Heart left ventricle (tissue), 16 donors: ENCODE measurements around the gene KMO. TPM values are rescaled to one million over a fixed set of nuclear protein-coding genes. Genes with fewer than 3 reads are reported as not detected.

Experiments used
- ATAC-seq, 4 donors: fragments of 200-7000 bp; cut with Tn5 transposase; one replicate each; pipeline ENCODE4 v1.9.1; 2020 to 2022; ENCODE audit warnings: moderate library complexity in 4 of 4, mild to moderate bottlenecking in 3 of 4, moderate number of reproducible peaks in 1 of 4
- DNase-seq, 5 donors: peaks; one replicate each; pipeline ENCODE4 v3.0.0-alpha.2; 2020
- H3K27ac ChIP-seq, 12 donors: fragments of 200-600 bp; sonication (generic) in 4 of 12; one replicate each; pipeline versions ENCODE4 v1.5.0 to v1.8.0; 2016 to 2022; ENCODE audit warnings: mild to moderate bottlenecking in 2 of 12
- H3K27me3 ChIP-seq, 9 donors: fragments of 200-600 bp; sonication (generic) in 2 of 9; one replicate each; pipeline versions ENCODE4 v1.5.1 to v1.8.0; 2016 to 2022; ENCODE audit warnings: mild to moderate bottlenecking in 3 of 9
- H3K36me3 ChIP-seq, 9 donors: fragments of 200-600 bp; sonication (generic) in 2 of 9; one replicate each; pipeline versions ENCODE4 v1.5.0 to v1.8.0; 2018 to 2022; ENCODE audit warnings: mild to moderate bottlenecking in 2 of 9
- H3K4me1 ChIP-seq, 12 donors: fragments of 200-600 bp; sonication (generic) in 4 of 12; one replicate each; pipeline versions ENCODE4 v1.5.0 to v1.8.0; 2016 to 2022; ENCODE audit warnings: mild to moderate bottlenecking in 3 of 12
- H3K4me3 ChIP-seq, 12 donors: fragments of 200-600 bp; sonication (generic) in 4 of 12; one replicate each; pipeline versions ENCODE4 v1.5.0 to v1.8.0; 2017 to 2022; ENCODE audit warnings: mild to moderate bottlenecking in 9 of 12, moderate library complexity in 4 of 12
- H3K9me3 ChIP-seq, 12 donors: fragments of 200-600 bp; sonication (generic) in 4 of 12; one replicate each; pipeline versions ENCODE4 v1.5.0 to v1.8.0; 2016 to 2022; ENCODE audit warnings: mild to moderate bottlenecking in 1 of 12
- POLR2A ChIP-seq, 2 donors: fragments of 450-650 bp; IDR thresholded peaks; one replicate each; pipeline ENCODE4 v1.6.1; 2017; ENCODE audit warnings: antibody characterized with exemption in 2 of 2, mild to moderate bottlenecking in 2 of 2, moderate library complexity in 2 of 2
- WGBS, 4 donors: extraction: QIAGEN DNeasy Blood & Tissue Kit in 2 of 4; methylation state at CpG; one replicate each; pipeline versions ENCODE4 v1.1.5 to v1.1.7; 2013 to 2018; 5-methylcytosine and 5-hydroxymethylcytosine counted together
- intact Hi-C, 10 donors: fragments of 100-400 bp; cut with DNase I; formaldehyde crosslinking; loops; one replicate each; pipeline versions ENCODE4 v1.11.1 to v1.14.2; 2022
- polyA plus RNA-seq, 2 donors: library from polyadenylated mRNA; stranded (reverse); fragments of 200-250 nt; gene quantifications; one replicate each; pipeline ENCODE4 v1.2.3, GENCODE V29; 2013
- total RNA-seq, 9 donors: library from RNA; depleted of rRNA in 2 of 9; stranded (reverse); fragments of >200 nt in 2 of 9; fragmentation: NEBNext Ultra II Directional in 3 of 9; extraction: Animal tissue kit (Norgen Biotek cat#: 25700) in 3 of 9; gene quantifications; one replicate each; pipeline versions ENCODE4 v1.1.0 to v1.2.4, GENCODE V29; 2016 to 2023
- TF ChIP-seq, protein P1 (sequence below), 12 donors: fragments of 200-600 bp; sonication (generic) in 4 of 12; IDR thresholded peaks; one replicate each; pipeline versions ENCODE4 v1.5.0 to v1.8.0; 2018 to 2022; ENCODE audit warnings: antibody characterized with exemption in 12 of 12, mild to moderate bottlenecking in 5 of 12
- donor health status: ischemic (EF 13 %, LVEDD 7.1; RV severe dilation, severe dysfunction).
- donor health status: healthy with polysubstance abuse.
- donor health status: DM: no; HTN: yes; CAD: no.
- donor health status: DM: no; HTN: no; CAD: no.
- donor health status: ischemic (EF 25% LVEDD 6.9; RV normal size, moderate dysfunction).
- donor health status: ischemic (EF 25% LVEDD 5.7; RV mildly dilated, moderate dysfunction).
- donor health status: healthy.
- donor health status: DM: yes; HTN: yes; CAD: no.
- donor health status: ischemic (EF 35%, LVEDD 5.7; RV mildly dilated, moderate dysfunction).
- donor health status: nonischemic (EF 11% LVEDD 7.7; RV severe dilation, severe dysfunction).
- donor health status: DM: yes; HTN: yes; CAD: no.
- donor health status: PGD.
- donor health status: ischemic (EF 29% LVEDD 5.4; RV normal size, mild dysfunction).
- donor health status: nonischemic (EF 23%, LVEDD 6.1; RV moderate dilation, normal function).

The KMO gene
- total and polyA plus RNA-seq, 11 donors = 0.07 to 3.9 (median 0.15) TPM; not detected in 3

GRCh38 chr1:241642593-241642944 is 110.4 kb downstream of the KMO start:
- TF ChIP-seq, protein P1, sequence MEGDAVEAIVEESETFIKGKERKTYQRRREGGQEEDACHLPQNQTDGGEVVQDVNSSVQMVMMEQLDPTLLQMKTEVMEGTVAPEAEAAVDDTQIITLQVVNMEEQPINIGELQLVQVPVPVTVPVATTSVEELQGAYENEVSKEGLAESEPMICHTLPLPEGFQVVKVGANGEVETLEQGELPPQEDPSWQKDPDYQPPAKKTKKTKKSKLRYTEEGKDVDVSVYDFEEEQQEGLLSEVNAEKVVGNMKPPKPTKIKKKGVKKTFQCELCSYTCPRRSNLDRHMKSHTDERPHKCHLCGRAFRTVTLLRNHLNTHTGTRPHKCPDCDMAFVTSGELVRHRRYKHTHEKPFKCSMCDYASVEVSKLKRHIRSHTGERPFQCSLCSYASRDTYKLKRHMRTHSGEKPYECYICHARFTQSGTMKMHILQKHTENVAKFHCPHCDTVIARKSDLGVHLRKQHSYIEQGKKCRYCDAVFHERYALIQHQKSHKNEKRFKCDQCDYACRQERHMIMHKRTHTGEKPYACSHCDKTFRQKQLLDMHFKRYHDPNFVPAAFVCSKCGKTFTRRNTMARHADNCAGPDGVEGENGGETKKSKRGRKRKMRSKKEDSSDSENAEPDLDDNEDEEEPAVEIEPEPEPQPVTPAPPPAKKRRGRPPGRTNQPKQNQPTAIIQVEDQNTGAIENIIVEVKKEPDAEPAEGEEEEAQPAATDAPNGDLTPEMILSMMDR (IDR thresholded peaks at IDR 0.05) = no peak
- TF ChIP-seq POLR2A (IDR thresholded peaks at IDR 0.05) = no peak
- no peaks in the 10 kb centered on the region for H3K36me3 ChIP-seq
- ATAC-seq = no peak
- no peaks in the 10 kb centered on the region for H3K27me3 ChIP-seq
- 81 to 100% (median 93%) methylated on average over 1 of the region's 1 CpG for WGBS, 4 donors
- DNase-seq = no peak
- no peak overlapping the region for H3K4me3 ChIP-seq
- intact Hi-C loops = loop anchor here in 3 of 10 donors (5.0 kb wide), 2 partner anchors 120 to 205 kb away; partner anchors contain the start of gene EXO1 (in 2 of the 3)
- H3K4me1 ChIP-seq = peaks cover 0 to 21% (median 9%) of the 10 kb centered on the region in 12 donors
- peaks cover 0 to 20% (median 0%) of the 10 kb centered on the region in 12 donors for H3K9me3 ChIP-seq
- no peak overlapping the region for H3K27ac ChIP-seq

DNA sequence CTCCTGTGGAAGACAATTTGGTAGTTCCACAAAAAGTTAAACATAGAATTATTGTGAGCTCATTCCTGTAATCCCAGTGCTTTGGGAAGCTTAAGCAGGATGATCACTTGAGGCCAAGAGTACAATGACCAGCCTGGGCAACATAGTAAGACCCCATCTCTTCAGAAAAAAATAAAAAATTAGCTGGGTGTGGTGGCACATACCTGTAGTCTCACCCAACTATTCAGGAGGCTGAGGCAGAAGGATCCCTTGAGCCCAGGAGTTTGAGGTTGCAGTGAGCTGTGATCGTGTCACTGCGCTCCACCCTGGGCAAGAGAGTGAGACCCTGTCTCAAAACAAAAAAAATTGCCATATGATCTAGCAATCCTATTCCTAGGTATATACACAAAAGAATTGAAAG is 112.1 kb downstream of the KMO start:
- WGBS, 4 donors = 92 to 100% (median 95%) methylated on average over 2 of the region's 2 CpGs
- intact Hi-C loops = loop anchor here in 3 of 10 donors (5.0 kb wide), 2 partner anchors 122 to 203 kb away; partner anchors contain the start of gene EXO1 (in 2 of the 3)
- H3K27me3 ChIP-seq = no peaks in the 10 kb centered on the region

DNA sequence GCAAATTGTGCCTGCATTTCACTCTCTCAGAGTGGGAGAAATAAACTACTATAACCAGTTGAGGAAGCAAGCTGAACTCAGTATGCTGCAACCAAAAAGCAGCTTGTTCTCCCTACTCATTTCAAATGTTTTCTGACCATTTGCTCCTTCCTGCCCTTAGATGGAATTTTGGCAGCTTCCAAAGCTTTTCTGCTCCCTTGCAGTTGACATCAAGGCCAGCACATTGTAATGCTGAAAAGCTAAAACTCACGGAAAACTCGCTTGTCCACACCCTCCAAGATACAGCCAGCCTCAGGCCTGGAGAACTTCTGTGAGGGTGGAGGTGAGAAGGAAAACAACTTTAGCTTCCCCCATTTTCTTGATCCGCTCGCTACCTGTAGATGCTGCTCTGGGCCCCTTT is 113.0 kb downstream of the KMO start:
- ATAC-seq = no peak
- H3K27me3 ChIP-seq = no peaks in the 10 kb centered on the region
- 66 to 85% (median 72%) methylated on average over 4 of the region's 4 CpGs for WGBS, 4 donors
- no peak overlapping the region for H3K4me3 ChIP-seq
- intact Hi-C loops = no loop called here
- peaks cover 0 to 6% (median 0%) of the 10 kb centered on the region in 12 donors for H3K4me1 ChIP-seq
- TF ChIP-seq, protein P1 (IDR thresholded peaks at IDR 0.05) = no peak
- no peak for TF ChIP-seq POLR2A (IDR thresholded peaks at IDR 0.05)
- no peak for DNase-seq
- no peaks in the 10 kb centered on the region for H3K36me3 ChIP-seq
- peaks cover 0 to 23% (median 0%) of the 10 kb centered on the region in 12 donors for H3K9me3 ChIP-seq
- H3K27ac ChIP-seq = no peak overlapping the region

More for the DNA sequence above, 112.1 kb downstream of the KMO start:
- no peak for TF ChIP-seq POLR2A (IDR thresholded peaks at IDR 0.05)
- TF ChIP-seq, protein P1 (IDR thresholded peaks at IDR 0.05) = no peak
- DNase-seq (no peak), ATAC-seq (no peak)
- Histone ChIP-seq H3K36me3 (no peaks in the 10 kb centered on the region), H3K27ac (no peak overlapping the region), H3K4me3 (no peak overlapping the region), H3K9me3 (peaks cover 0 to 22% (median 0%) of the 10 kb centered on the region in 12 donors), H3K4me1 (peaks cover 0 to 7% (median under 1%) of the 10 kb centered on the region in 12 donors)

Other genes with a start within 250 kb of the KMO start
- gene RGS7, start 175.2 kb upstream of the KMO start, total RNA-seq = not detected
- not detected for gene RGS7, start 175.2 kb upstream of the KMO start, polyA plus RNA-seq
- 100 to 1,000 TPM; 153 to 279 (median 209) TPM for gene FH, start 12.6 kb upstream of the KMO start, total RNA-seq
- 100 to 1,000 TPM; 168 to 246 TPM for gene FH, start 12.6 kb upstream of the KMO start, polyA plus RNA-seq
- gene CHML, start 108.0 kb downstream of the KMO start, total RNA-seq = 1 to 10 TPM; 3.9 to 9.8 (median 6.6) TPM
- 1 to 10 TPM; 1.1 to 6.6 TPM for gene CHML, start 108.0 kb downstream of the KMO start, polyA plus RNA-seq
- gene OPN3, start 108.0 kb downstream of the KMO start, total RNA-seq = 10 to 100 TPM in 2 of 9 donors, 1 to 10 TPM in 7; 3.5 to 13.6 (median 6.2) TPM
- 10 to 100 TPM in 1 of 2 donors, 1 to 10 TPM in 1; 4.5 to 10.5 TPM for gene OPN3, start 108.0 kb downstream of the KMO start, polyA plus RNA-seq
- gene WDR64, start 119.9 kb downstream of the KMO start, total RNA-seq = not detected
- gene WDR64, start 119.9 kb downstream of the KMO start, polyA plus RNA-seq = not detected